Neural progenitor cell (in vitro differentiated cells): Measurements from ENCODE around the gene KIRREL3. TPM values are rescaled to one million over a fixed set of nuclear protein-coding genes. Genes with fewer than 3 reads are reported as not detected.

Experiments used
- DNase-seq: peaks from one replicate; pipeline ENCODE4 v3.0.0-alpha.2; 2016; ENCODE audit warnings: low spot score
- H2AFZ ChIP-seq: fragments of 200-600 bp; sonication (generic); replicated peaks from 2 replicates; pipeline ENCODE4 v1.6.1; 2016; ENCODE audit warnings: antibody characterized with exemption
- H3F3A ChIP-seq: fragments of 200-600 bp; sonication (generic); 2 replicates; pipeline ENCODE4 v1.6.1; 2016; ENCODE audit warnings: antibody characterized with exemption, low read depth
- H3K27ac ChIP-seq: fragments of 200-600 bp; sonication (generic); 2 replicates; pipeline ENCODE4 v1.5.1; 2016; ENCODE audit warnings: mild to moderate bottlenecking
- H3K27me3 ChIP-seq: fragments of 200-600 bp; sonication (generic); 2 replicates; pipeline ENCODE4 v1.6.1; 2016; ENCODE audit warnings: mild to moderate bottlenecking, moderate library complexity
- H3K36me3 ChIP-seq: fragments of 200-600 bp; sonication (generic); 2 replicates; pipeline ENCODE4 v1.5.1; 2016
- H3K4me1 ChIP-seq: fragments of 200-600 bp; sonication (generic); 2 replicates; pipeline ENCODE4 v1.6.1; 2016; ENCODE audit warnings: mixed run types
- H3K4me2 ChIP-seq: fragments of 200-600 bp; sonication (generic); 2 replicates; pipeline ENCODE4 v1.6.1; 2016
- H3K4me3 ChIP-seq: fragments of 200-600 bp; sonication (generic); 2 replicates; pipeline ENCODE4 v1.5.1; 2016
- H3K79me2 ChIP-seq: fragments of 200-600 bp; sonication (generic); 2 replicates; pipeline ENCODE4 v1.6.1; 2016; ENCODE audit warnings: low read depth
- H3K9ac ChIP-seq: fragments of 200-600 bp; sonication (generic); 2 replicates; pipeline ENCODE4 v1.6.1; 2016
- H3K9me3 ChIP-seq: fragments of 200-600 bp; sonication (generic); 2 replicates; pipeline ENCODE4 v1.5.1; 2016; ENCODE audit warnings: low read depth
- H4K20me1 ChIP-seq: fragments of 200-600 bp; sonication (generic); 2 replicates; pipeline ENCODE4 v1.6.1; 2016; ENCODE audit warnings: low read depth
- H3K27ac Mint-ChIP-seq: 3 replicates; pipeline ENCODE4 v1.8.0; 2021; ENCODE audit warnings: mixed read lengths
- H3K27me3 Mint-ChIP-seq: 2 replicates; pipeline ENCODE4 v1.8.0; 2022; ENCODE audit warnings: low read depth, mild to moderate bottlenecking, inconsistent platforms, moderate library complexity, mixed read lengths; ENCODE audit not compliant: insufficient read depth
- H3K36me3 Mint-ChIP-seq: 3 replicates; pipeline ENCODE4 v1.8.0; 2021; ENCODE audit warnings: mixed read lengths
- H3K4me1 Mint-ChIP-seq: 3 replicates; pipeline ENCODE4 v1.8.0; 2021; ENCODE audit warnings: mixed read lengths
- H3K4me3 Mint-ChIP-seq: 3 replicates; pipeline ENCODE4 v1.8.0; 2021; ENCODE audit warnings: mild to moderate bottlenecking, moderate library complexity, mixed read lengths
- H3K9me3 Mint-ChIP-seq: 3 replicates; pipeline ENCODE4 v1.8.0; 2020; ENCODE audit warnings: mixed read lengths
- CTCF ChIP-seq: fragments of 200-600 bp; sonication (generic); IDR thresholded peaks from 2 replicates; pipeline ENCODE4 v1.5.1; 2017; ENCODE audit warnings: antibody characterized with exemption, mild to moderate bottlenecking
- EZH2 ChIP-seq: fragments of 200-600 bp; sonication (generic); IDR thresholded peaks from 2 replicates; pipeline ENCODE4 v1.6.1; 2017; ENCODE audit warnings: antibody characterized with exemption, mild to moderate bottlenecking, moderate library complexity
- EZH2phosphoT487 ChIP-seq: fragments of 200-600 bp; sonication (generic); IDR thresholded peaks from 2 replicates; pipeline ENCODE4 v1.6.1; 2017; ENCODE audit warnings: antibody characterized with exemption
- total RNA-seq: library from RNA; depleted of rRNA; stranded (reverse); fragments of >200 nt; gene quantifications from 2 replicates; pipeline ENCODE4 v1.2.3, GENCODE V29; 2015; ENCODE audit warnings: low replicate concordance

Gene KIRREL3
- total RNA-seq, 1 donor from 2014 or later = 1.1 TPM

DNA sequence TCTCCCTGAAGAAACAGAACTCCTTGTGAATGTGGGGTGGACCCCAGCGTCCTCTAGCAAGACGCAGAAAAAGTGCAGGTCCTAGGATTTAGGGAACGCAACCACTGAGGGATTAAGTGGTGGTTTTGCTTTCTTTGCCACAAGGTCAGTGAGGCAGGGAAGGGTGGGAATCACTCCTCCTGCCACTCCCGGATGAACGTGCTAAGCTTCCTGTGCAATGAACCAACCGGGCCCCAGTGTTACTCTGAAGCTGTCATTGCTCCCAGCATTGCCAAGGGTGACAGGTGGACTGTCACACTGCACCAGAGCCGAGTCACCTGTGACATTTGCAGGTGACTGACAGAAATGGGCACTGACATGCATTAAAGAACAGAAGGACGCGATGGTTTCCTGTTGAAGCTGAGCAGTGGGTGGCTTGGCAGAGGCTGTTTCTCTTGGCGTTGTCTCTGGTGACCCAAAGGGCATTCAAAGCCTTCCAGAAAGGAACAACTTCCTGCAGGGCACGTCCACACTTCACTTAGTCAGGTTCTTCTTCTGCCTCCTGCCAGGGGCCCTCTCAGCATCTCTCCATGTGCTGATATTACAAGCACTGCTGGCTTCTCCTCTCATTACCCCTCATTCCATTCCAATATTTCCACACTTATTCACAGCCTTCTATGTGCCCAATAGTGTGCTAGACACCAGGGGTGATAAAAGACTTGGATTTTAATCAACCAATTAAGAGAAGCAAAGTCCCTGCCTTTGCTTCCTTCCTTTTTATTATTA lies 9.7 kb downstream of the KIRREL3 start:
- Histone ChIP-seq H3K36me3 (no peaks in the 10 kb centered on the region), H4K20me1 (no peaks in the 10 kb centered on the region), H3K9ac (no peak overlapping the region), H3K27ac (no peak overlapping the region), H3K4me3 (no peak overlapping the region), H3F3A (no peaks in the 10 kb centered on the region), H2AFZ (peak overlapping the region; percentile 64), H3K4me2 (no peak overlapping the region), H3K27me3 (peaks cover 13% of the 10 kb centered on the region), H3K79me2 (no peaks in the 10 kb centered on the region), H3K9me3 (no peaks in the 10 kb centered on the region), H3K4me1 (peaks cover 5% of the 10 kb centered on the region)
- Mint-ChIP-seq H3K4me1 (peaks cover 29% of the 10 kb centered on the region), H3K4me3 (peak overlapping the region; percentile 67), H3K27me3 (peaks cover 2% of the 10 kb centered on the region), H3K27ac (peak overlapping the region; percentile 53), H3K9me3 (no peaks in the 10 kb centered on the region), H3K36me3 (peaks cover 2% of the 10 kb centered on the region)
- DNase-seq = no peak
- peak; percentile 8 for TF ChIP-seq CTCF
- no peak for TF ChIP-seq EZH2

GRCh38 chr11:126989942-126990715 lies 10.4 kb downstream of the KIRREL3 start:
- no peaks in the 10 kb centered on the region for H3K79me2 ChIP-seq
- H3F3A ChIP-seq = no peaks in the 10 kb centered on the region
- Mint-ChIP-seq H3K9me3 (no peaks in the 10 kb centered on the region), H3K36me3 (peaks cover 2% of the 10 kb centered on the region), H3K4me3 (peak overlapping the region; percentile 67), H3K4me1 (peaks cover 21% of the 10 kb centered on the region), H3K27ac (peak overlapping the region; percentile 53), H3K27me3 (peaks cover 2% of the 10 kb centered on the region)
- peak overlapping the region; percentile 37 for H3K4me2 ChIP-seq
- peak overlapping the region; percentile 64 for H2AFZ ChIP-seq
- no peaks in the 10 kb centered on the region for H3K9me3 ChIP-seq
- H3K27ac ChIP-seq = no peak overlapping the region
- H3K9ac ChIP-seq = no peak overlapping the region
- H3K4me1 ChIP-seq = no peaks in the 10 kb centered on the region
- TF ChIP-seq EZH2phosphoT487 (no peak), EZH2 (no peak), CTCF (peak; percentile 97)
- H4K20me1 ChIP-seq = no peaks in the 10 kb centered on the region
- no peak overlapping the region for H3K4me3 ChIP-seq
- DNase-seq = peak; percentile 91
- peaks cover 13% of the 10 kb centered on the region for H3K27me3 ChIP-seq
- no peaks in the 10 kb centered on the region for H3K36me3 ChIP-seq

DNA sequence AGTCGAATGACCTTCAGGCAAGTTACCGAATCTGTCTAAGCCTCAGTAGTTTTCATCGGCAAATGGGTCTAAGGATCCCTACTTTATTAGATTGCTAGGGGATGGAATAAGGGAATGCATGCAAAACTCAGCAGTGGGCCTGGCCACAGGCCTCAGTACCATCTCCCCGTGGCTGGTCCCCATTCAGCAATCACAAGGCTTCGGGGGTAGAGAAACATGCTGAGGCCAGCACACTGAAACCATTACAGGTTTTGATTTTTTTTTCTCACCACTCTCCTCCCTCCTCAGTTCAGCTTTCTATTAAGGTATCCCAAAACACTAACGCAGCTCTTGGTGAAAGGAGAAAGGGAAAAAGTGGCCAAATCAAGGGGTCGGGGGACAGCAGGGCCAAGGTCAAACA lies 11.9 kb downstream of the KIRREL3 start:
- TF ChIP-seq CTCF (no peak), EZH2 (no peak), EZH2phosphoT487 (no peak)
- no peaks in the 10 kb centered on the region for H4K20me1 ChIP-seq
- Mint-ChIP-seq H3K4me3 (no peak overlapping the region), H3K4me1 (peaks cover 13% of the 10 kb centered on the region), H3K36me3 (peaks cover 2% of the 10 kb centered on the region), H3K27me3 (peaks cover 2% of the 10 kb centered on the region), H3K9me3 (no peaks in the 10 kb centered on the region), H3K27ac (no peak overlapping the region)
- DNase-seq = no peak
- no peaks in the 10 kb centered on the region for H3K4me1 ChIP-seq
- no peaks in the 10 kb centered on the region for H3F3A ChIP-seq
- peaks cover 13% of the 10 kb centered on the region for H3K27me3 ChIP-seq
- H2AFZ ChIP-seq = no peak overlapping the region
- H3K36me3 ChIP-seq = no peaks in the 10 kb centered on the region
- no peaks in the 10 kb centered on the region for H3K79me2 ChIP-seq
- no peaks in the 10 kb centered on the region for H3K9me3 ChIP-seq
- no peak overlapping the region for H3K9ac ChIP-seq
- H3K4me3 ChIP-seq = no peak overlapping the region
- H3K27ac ChIP-seq = no peak overlapping the region
- H3K4me2 ChIP-seq = no peak overlapping the region
